ENCODE data around the gene KCNK6.
"Not testable (repeated sequence)": the region's sequence is repeated elsewhere in the genome, so short reads cannot be mapped to it uniquely, and the experiment has no call there.

The KCNK6 gene

DNA sequence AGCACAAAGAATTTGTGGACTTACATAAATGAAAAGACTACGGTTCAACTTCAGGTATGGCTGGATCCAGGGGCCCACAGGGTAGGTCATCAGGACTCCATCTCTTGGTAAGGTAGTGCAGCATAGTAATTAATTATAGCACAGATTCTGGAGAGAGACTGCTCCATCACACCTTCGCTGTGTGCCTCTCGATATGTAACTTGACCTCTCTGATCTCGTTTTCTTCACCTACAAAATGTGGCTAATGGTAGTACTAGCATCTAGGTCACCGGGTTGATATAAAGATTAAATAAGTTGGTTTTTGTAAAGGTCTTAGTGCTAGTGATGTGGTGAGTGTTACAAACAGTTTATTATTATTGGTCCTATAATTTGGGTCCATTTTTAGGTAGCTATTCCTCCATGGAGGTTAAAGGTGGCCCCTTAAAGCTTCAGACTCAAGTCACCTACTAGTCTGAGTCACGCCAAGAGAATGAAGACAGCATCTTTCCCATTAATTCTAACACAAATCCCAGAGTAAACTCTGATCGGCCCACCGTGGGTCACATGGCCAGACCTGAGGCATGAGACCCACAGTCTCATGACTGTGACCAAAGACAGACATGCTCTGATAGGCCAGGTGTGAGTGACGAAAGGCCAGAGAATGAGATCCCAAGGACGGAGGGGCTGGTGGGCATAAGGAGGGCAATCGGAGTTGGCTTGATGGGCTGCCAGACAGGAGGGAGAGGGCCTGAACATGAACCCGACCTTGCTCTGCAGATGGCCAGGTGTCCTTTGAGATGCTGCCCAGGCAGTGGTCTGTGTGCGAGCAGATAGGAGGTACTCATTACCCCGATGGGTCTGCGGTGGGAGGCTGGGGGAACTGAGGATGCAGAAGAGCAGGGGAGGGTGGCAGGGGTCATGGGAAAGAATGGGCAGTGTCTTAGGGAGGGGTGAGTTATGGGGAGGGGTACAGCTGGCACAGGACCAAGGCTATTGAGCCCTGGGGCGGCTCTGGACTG is 36.4 kb downstream of the KCNK6 start:
- Mint-ChIP-seq H3K27ac (no peak overlapping the region), H3K4me3 (no peak overlapping the region), H3K27me3 (ENCODE audit: low read depth) (peaks cover 33% of the 10 kb centered on the region), H3K9me3 (no peaks in the 10 kb centered on the region), H3K36me3 (ENCODE audit: low read depth) (no peaks in the 10 kb centered on the region), H3K4me1 (ENCODE audit: low read depth) (peaks cover 7% of the 10 kb centered on the region)
- DNase-seq (ENCODE audit: low spot score): no peak

DNA sequence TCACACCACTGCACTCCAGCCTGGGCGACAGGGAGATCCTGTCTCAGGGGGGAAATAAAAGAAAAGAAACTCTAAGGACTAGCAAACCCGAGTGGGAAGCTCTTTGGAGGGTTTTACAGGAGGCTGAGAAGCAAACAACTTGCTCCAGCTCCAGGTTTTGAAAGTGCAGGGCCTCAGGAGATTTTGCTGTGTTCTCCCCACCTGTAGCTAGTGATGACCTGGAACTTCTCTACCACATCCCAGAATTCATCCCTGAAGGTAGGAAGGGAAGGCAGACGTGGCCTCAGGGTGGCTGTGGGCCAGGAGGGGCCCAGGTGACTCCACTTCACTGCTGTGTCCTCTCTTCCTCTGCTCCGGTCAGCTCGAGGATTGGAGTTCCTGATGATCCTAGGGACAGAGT is 38.4 kb downstream of the KCNK6 start:
- no peak for DNase-seq (ENCODE audit: low spot score)
- Mint-ChIP-seq H3K27me3 (ENCODE audit: low read depth) (peaks cover 41% of the 10 kb centered on the region), H3K4me3 (no peak overlapping the region), H3K9me3 (no peaks in the 10 kb centered on the region), H3K36me3 (ENCODE audit: low read depth) (no peaks in the 10 kb centered on the region), H3K4me1 (ENCODE audit: low read depth) (peaks cover 12% of the 10 kb centered on the region), H3K27ac (no peak overlapping the region)

DNA sequence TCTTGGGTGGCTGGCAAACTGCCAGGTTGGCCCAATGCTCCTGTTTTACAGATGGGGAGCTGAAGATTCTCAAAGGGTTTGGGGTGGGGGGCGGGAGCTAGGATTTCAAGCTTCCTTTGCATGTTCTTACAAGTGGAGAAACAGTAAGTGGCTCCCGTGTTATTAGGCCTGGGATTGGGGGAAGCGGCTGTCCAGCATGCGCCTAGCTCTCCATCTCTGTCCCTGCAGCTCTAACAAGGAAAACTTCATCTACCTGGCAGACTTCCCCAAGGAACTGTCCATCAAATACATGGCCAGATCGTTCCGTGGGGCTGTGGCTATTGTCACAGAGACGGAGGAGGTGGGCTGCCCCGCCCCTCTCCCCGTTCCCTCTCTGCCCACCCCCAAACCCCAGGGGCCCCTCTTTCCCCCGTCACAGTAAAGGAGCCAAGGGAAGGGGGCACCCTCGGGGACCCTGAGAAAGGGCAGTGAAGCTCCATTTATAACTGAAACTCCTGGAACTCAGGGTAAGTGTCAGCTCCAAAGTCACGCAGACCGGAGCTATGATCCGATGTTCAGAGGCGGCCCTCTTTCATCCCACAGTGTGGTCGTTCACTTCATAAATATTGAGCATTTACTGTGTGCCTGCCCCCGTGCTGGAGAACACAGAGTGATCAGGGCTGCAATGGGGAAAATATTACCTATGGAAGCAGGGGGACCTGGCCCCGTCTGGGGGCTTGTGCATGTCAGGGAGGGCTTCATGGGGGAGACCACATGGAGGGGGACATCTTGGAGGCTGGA is 39.8 kb downstream of the KCNK6 start:
- Mint-ChIP-seq H3K9me3 (no peaks in the 10 kb centered on the region), H3K4me3 (peak overlapping the region; percentile 4)

DNA sequence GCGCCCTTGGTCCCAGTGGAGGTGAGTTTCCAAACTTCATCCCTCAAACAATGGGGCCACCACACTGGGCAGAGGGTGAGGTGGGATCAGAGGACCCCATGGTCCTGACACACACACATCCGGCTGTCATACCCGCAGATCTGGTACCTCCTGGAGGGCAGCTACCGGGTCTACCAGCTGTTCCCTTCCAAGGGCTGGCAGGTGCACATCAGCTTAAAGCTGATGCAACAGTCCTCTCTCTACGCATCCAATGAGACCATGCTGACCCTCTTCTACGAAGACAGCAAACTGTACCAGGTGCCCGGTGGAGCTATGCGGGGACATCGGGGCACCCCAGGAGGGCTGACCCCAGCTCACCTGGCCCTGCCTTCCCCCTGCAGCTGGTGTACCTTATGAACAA is 40.7 kb downstream of the KCNK6 start:
- Mint-ChIP-seq H3K36me3 (ENCODE audit: low read depth) (no peaks in the 10 kb centered on the region), H3K27ac (no peak overlapping the region), H3K27me3 (ENCODE audit: low read depth) (peaks cover 41% of the 10 kb centered on the region), H3K9me3 (no peaks in the 10 kb centered on the region), H3K4me1 (ENCODE audit: low read depth) (peaks cover 12% of the 10 kb centered on the region), H3K4me3 (peak overlapping the region; percentile 93)
- DNase-seq (ENCODE audit: low spot score): no peak

More for the DNA sequence above, 39.8 kb downstream of the KCNK6 start:
- peaks cover 41% of the 10 kb centered on the region for H3K27me3 Mint-ChIP-seq (ENCODE audit: low read depth)
- DNase-seq (ENCODE audit: low spot score): no peak
- H3K4me1 Mint-ChIP-seq (ENCODE audit: low read depth): peaks cover 12% of the 10 kb centered on the region
- no peaks in the 10 kb centered on the region for H3K36me3 Mint-ChIP-seq (ENCODE audit: low read depth)
- H3K27ac Mint-ChIP-seq: no peak overlapping the region

DNA sequence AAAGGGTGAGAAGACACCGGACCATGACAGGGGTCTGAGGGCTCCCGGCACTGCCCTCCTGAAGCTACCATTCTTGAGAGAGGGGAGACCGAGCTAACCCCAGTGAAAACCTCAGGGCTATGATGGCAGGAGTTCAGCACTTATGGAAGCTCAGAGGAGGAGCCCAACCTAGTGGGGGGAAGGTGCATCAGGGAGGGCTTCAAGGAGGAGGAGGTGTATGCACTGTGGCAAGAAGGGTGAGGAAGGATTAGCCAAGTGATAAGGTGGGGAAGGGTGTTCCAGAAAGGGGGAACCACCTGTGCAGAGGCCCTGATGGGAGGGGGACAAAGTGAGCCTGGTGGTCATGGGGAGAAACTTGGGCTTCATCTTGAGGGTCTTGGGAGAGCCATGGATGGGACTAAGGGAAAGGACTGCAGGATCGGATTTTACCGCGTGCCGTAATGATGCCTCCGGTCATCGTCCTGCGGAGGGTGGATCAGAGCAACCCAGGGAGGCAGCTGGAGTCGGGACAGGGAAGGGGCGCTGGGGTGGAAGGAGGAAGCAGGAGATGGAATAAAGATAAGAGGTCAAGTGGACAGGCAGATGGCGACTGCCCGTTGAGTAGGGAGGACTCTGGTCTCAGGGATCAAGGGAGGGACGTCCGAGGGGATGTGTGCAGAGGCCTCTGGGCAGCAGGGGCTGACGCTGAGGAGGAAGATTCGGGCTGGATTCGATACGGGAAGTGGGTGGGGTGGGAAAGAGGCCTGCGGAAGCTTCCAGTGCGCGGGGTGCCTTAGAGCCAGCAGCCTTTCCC is 41.4 kb downstream of the KCNK6 start:
- no peaks in the 10 kb centered on the region for H3K9me3 Mint-ChIP-seq
- peak overlapping the region; percentile 28 for H3K27ac Mint-ChIP-seq

DNA sequence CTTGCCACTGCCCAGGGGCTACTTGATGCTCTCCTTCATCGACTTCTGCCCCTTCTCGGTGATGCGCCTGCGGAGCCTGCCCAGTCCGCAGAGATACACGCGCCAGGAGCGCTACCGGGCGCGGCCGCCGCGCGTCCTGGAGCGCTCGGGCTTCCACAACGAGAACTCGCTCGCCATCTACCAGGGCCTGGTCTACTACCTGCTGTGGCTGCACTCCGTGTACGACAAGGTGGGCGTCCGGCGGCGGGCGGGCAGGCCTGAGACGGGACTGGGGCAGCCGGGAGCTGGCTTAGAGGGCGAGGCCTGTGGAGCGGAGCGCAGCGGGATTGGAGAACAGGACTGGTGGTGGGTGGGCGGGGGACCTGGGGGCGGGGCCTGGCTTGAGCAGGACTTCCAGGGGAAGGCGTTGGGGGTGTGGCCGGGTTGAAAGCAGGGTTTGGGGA is 42.0 kb downstream of the KCNK6 start:
- Mint-ChIP-seq H3K9me3 (no peaks in the 10 kb centered on the region), H3K27me3 (ENCODE audit: low read depth) (peaks cover 38% of the 10 kb centered on the region), H3K27ac (peak overlapping the region; percentile 81), H3K4me3 (peak overlapping the region; percentile 93), H3K4me1 (ENCODE audit: low read depth) (peaks cover 12% of the 10 kb centered on the region), H3K36me3 (ENCODE audit: low read depth) (no peaks in the 10 kb centered on the region)
- peak; percentile 79 for DNase-seq (ENCODE audit: low spot score)

More for the DNA sequence above, 41.4 kb downstream of the KCNK6 start:
- no peaks in the 10 kb centered on the region for H3K36me3 Mint-ChIP-seq (ENCODE audit: low read depth)
- no peak for DNase-seq (ENCODE audit: low spot score)
- peaks cover 12% of the 10 kb centered on the region for H3K4me1 Mint-ChIP-seq (ENCODE audit: low read depth)
- peaks cover 41% of the 10 kb centered on the region for H3K27me3 Mint-ChIP-seq (ENCODE audit: low read depth)
- peak overlapping the region; percentile 93 for H3K4me3 Mint-ChIP-seq

DNA sequence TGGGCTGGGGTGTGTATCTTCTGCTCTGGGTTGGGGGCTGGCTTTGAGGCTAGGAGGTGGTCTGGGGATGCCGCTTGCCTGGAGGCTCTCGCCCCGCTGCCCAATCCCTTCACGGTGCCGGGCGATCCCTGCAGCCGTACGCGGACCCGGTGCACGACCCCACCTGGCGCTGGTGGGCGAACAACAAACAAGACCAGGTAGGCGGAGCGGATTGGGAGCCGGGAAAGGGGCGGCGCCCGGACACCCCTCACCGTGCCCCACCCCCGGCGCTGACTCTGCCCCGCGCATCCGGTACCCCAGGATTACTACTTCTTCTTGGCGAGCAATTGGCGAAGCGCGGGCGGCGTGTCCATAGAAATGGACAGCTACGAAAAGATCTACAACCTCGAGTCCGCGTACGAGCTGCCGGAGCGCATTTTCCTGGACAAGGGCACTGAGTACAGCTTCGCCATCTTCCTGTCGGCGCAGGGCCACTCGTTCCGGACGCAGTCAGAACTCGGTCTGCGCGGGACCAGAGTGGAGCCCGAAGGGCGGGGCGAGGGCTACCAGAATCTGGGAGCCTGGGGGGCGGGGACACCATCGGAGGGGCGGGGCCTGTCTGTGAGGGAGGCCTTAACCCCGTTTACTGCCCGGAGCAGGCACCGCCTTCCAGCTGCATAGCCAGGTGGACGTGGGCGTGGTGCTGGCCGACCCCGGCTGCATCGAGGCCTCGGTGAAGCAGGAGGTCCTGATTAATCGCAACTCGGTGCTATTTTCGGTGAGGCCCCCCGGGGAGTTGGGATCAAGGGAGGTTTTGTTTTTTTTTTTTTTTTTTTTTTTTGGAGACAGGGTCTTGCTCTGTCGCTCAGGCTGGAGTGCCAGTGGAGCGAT is 42.7 kb downstream of the KCNK6 start:
- H3K27me3 Mint-ChIP-seq (ENCODE audit: low read depth): peaks cover 38% of the 10 kb centered on the region
- peaks cover 12% of the 10 kb centered on the region for H3K4me1 Mint-ChIP-seq (ENCODE audit: low read depth)
- H3K27ac Mint-ChIP-seq: peak overlapping the region; percentile 81
- H3K36me3 Mint-ChIP-seq (ENCODE audit: low read depth): no peaks in the 10 kb centered on the region
- H3K9me3 Mint-ChIP-seq: no peaks in the 10 kb centered on the region
- H3K4me3 Mint-ChIP-seq: peak overlapping the region; percentile 93
- peak; percentile 84 for DNase-seq (ENCODE audit: low spot score)

DNA sequence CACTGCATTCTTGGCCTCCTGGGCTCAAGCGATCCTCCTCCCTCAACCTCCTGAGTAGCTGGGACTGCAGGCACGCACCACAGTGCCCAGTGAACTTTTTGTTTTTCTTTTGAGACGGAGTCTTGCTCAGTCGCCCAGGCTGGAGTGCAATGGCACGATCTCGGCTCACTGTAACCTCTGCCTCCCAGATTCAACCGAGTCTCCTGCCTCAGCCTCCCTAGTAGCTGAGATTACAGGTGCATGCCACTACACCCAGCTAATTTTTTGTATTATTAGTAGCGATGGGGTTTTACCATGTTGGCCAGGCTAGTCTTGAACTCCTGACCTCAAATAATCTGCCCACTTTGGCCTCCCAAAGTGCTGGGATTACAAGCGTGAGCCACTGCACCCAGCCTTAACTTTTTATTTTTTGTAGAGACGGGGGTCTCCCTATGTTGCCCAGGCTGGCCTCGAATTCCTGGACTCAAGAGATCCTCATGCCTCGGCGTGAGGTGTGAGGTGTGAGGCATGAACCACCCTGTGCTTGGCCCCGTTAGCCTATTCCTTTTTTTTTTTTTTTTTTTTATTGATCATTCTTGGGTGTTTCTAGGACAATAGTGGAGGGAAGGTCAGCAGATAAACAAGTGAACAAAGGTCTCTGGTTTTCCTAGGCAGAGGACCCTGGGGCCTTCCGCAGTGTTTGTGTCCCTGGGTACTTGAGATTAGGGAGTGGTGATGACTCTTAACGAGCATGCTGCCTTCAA is 43.5 kb downstream of the KCNK6 start:
- peaks cover 32% of the 10 kb centered on the region for H3K27me3 Mint-ChIP-seq (ENCODE audit: low read depth)
- peaks cover 12% of the 10 kb centered on the region for H3K4me1 Mint-ChIP-seq (ENCODE audit: low read depth)
- H3K36me3 Mint-ChIP-seq (ENCODE audit: low read depth); DNase-seq (ENCODE audit: low spot score); H3K9me3 Mint-ChIP-seq; H3K27ac Mint-ChIP-seq: not testable (repeated sequence)
- H3K4me3 Mint-ChIP-seq: peak overlapping the region; percentile 93

DNA sequence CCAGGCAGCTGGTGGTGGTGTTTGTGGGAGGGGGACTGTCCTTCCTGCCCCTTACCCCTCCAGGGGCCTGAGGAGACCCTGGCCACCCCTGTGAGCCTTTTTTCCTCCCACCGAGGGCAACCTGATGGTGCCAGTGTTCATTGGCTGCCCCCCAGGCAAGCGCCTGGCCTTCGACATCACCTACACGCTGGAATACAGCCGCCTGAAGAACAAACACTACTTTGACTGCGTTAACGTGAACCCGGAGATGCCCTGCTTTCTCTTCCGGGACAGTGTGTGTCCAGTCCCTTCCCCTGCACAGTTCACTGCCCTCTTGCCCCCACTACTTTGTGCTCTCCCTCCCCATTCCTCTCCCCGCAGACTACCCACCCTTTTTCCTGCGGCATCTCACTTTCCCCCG is 47.4 kb downstream of the KCNK6 start:
- Mint-ChIP-seq H3K9me3 (no peaks in the 10 kb centered on the region), H3K4me3 (no peak overlapping the region), H3K27ac (no peak overlapping the region), H3K27me3 (ENCODE audit: low read depth) (peaks cover 8% of the 10 kb centered on the region), H3K4me1 (ENCODE audit: low read depth) (peaks cover 1% of the 10 kb centered on the region), H3K36me3 (ENCODE audit: low read depth) (no peaks in the 10 kb centered on the region)
- DNase-seq (ENCODE audit: low spot score): no peak

DNA sequence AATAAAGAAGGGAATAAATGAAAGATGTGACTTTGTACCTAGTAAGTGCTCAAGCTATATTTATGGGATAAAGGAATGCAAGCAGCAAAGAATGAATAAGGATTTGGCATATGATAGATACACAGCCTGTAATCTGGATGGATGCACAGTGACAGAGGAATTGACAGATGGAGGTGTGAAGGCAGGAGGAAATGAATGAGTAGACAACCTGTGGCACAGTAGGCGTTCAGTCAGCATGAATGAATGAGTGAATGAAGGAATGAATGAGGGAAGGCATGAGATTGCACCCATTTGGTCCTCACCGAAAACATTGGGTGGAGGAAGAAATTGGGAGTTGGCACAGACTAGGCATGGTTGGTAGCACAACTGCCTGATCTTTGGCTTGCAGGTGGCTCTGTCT is 49.9 kb downstream of the KCNK6 start:
- H3K27me3 Mint-ChIP-seq (ENCODE audit: low read depth): peaks cover 8% of the 10 kb centered on the region
- H3K4me1 Mint-ChIP-seq (ENCODE audit: low read depth): peaks cover 1% of the 10 kb centered on the region
- no peak for DNase-seq (ENCODE audit: low spot score)
- H3K27ac Mint-ChIP-seq: no peak overlapping the region
- peaks cover under 1% of the 10 kb centered on the region for H3K36me3 Mint-ChIP-seq (ENCODE audit: low read depth)
- no peaks in the 10 kb centered on the region for H3K9me3 Mint-ChIP-seq
- no peak overlapping the region for H3K4me3 Mint-ChIP-seq

DNA sequence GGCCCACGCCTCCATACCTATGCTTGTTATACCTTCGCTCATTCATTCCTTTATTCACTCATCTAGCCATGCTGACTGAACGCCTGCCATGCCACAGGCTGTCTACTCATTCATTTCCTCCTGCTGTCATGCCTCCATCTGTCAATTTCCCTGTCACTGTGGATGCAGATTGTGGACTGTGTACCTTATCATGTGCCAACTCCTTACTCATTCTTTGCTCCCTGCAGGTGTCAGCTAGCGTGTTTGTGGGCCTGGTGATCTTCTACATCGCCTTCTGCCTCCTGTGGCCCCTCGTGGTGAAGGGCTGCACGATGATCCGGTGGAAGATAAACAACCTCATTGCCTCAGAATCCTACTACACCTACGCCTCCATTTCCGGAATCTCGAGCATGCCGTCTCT is 50.7 kb downstream of the KCNK6 start:
- no peak for DNase-seq (ENCODE audit: low spot score)
- Mint-ChIP-seq H3K4me1 (ENCODE audit: low read depth) (peaks cover 4% of the 10 kb centered on the region), H3K9me3 (no peaks in the 10 kb centered on the region), H3K4me3 (no peak overlapping the region), H3K36me3 (ENCODE audit: low read depth) (peaks cover 7% of the 10 kb centered on the region), H3K27me3 (ENCODE audit: low read depth) (peaks cover 8% of the 10 kb centered on the region), H3K27ac (no peak overlapping the region)

DNA sequence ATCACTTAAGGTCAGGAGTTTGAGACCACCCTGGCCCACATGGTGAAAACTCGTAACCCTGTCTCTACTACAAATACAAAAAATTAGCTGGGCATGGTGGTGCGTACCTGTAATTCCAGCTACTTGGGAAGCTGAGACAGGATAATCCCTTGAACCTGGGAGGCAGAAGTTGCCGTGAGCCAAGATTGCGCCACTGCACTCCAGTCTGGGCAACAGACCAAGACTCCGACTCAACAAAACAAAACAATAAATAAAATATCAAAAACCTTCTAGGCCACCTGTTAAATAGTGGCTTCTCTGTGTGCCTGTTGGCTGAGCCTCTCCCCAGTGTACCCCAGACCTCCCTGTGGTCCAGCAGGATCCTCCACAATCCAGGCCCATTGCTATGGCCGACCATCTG is 51.4 kb downstream of the KCNK6 start:
- no peak overlapping the region for H3K4me3 Mint-ChIP-seq
- peaks cover 10% of the 10 kb centered on the region for H3K36me3 Mint-ChIP-seq (ENCODE audit: low read depth)
- H3K4me1 Mint-ChIP-seq (ENCODE audit: low read depth): peaks cover 7% of the 10 kb centered on the region

More for the DNA sequence above, 51.4 kb downstream of the KCNK6 start:
- DNase-seq (ENCODE audit: low spot score): no peak
- Mint-ChIP-seq H3K27ac (no peak overlapping the region), H3K27me3 (ENCODE audit: low read depth) (peaks cover 8% of the 10 kb centered on the region), H3K9me3 (no peaks in the 10 kb centered on the region)
